CD4-positive, alpha-beta T cell treated with Interleukin-17A for 4 hours (primary cell): Measurements from ENCODE around the gene DGKH.
"Not testable (repeated sequence)": the region's sequence is repeated elsewhere in the genome, so short reads cannot be mapped to it uniquely, and the experiment has no call there.

Source experiments
- DNase-seq: peaks from one replicate; pipeline ENCODE4 v3.0.0-alpha.2; 2020; ENCODE audit warnings: mixed read lengths

Gene DGKH

GRCh38 chr13:42116225-42116624, 67.8 kb downstream of the DGKH start:
- DNase-seq: no peak

- no peak for DNase-seq
These were observed 70.6 kb downstream of the DGKH start for GRCh38 chr13:42119041-42119440.

GRCh38 chr13:42119875-42120274, 71.4 kb downstream of the DGKH start:
- no peak for DNase-seq

GRCh38 chr13:42123600-42123999, 75.2 kb downstream of the DGKH start:
- no peak for DNase-seq

- no peak for DNase-seq
These were observed 76.6 kb downstream of the DGKH start for GRCh38 chr13:42125046-42125445.

GRCh38 chr13:42127047-42127446, 78.6 kb downstream of the DGKH start:
- DNase-seq: no peak

- DNase-seq: no peak
These were observed 80.6 kb downstream of the DGKH start for GRCh38 chr13:42129033-42129432.

- no peak for DNase-seq
These were observed 88.1 kb downstream of the DGKH start for GRCh38 chr13:42136518-42136917.

GRCh38 chr13:42137856-42138537, 89.5 kb downstream of the DGKH start:
- no peak for DNase-seq

GRCh38 chr13:42140494-42140893, 92.0 kb downstream of the DGKH start:
- no peak for DNase-seq

GRCh38 chr13:42141052-42141451, 92.6 kb downstream of the DGKH start:
- not testable (repeated sequence) for DNase-seq

- no peak for DNase-seq
These were observed 97.9 kb downstream of the DGKH start for GRCh38 chr13:42146359-42146758.

- no peak for DNase-seq
These were observed 100.1 kb downstream of the DGKH start for GRCh38 chr13:42148538-42148937.

- no peak for DNase-seq
These were observed 100.7 kb downstream of the DGKH start for GRCh38 chr13:42149136-42149535.

GRCh38 chr13:42151781-42152180, 103.3 kb downstream of the DGKH start:
- DNase-seq: no peak

GRCh38 chr13:42152495-42152894, 104.0 kb downstream of the DGKH start:
- no peak for DNase-seq

GRCh38 chr13:42153199-42154113, 105.0 kb downstream of the DGKH start:
- DNase-seq: no peak

- DNase-seq: no peak
These were observed 106.8 kb downstream of the DGKH start for GRCh38 chr13:42155251-42155650.

- DNase-seq: not testable (repeated sequence)
These were observed 114.9 kb downstream of the DGKH start for GRCh38 chr13:42163338-42163737.

- DNase-seq: not testable (repeated sequence)
These were observed 115.5 kb downstream of the DGKH start for GRCh38 chr13:42163910-42164309.

- no peak for DNase-seq
These were observed 116.2 kb downstream of the DGKH start for GRCh38 chr13:42164557-42165125.

GRCh38 chr13:42168496-42168895, 120.0 kb downstream of the DGKH start:
- DNase-seq: no peak

GRCh38 chr13:42170029-42170428, 121.6 kb downstream of the DGKH start:
- no peak for DNase-seq
